ENCODE measurements around the gene PFN3. TPM values are rescaled to one million over a fixed set of nuclear protein-coding genes. Genes with fewer than 3 reads are reported as not detected.
"Not testable (repeated sequence)": the region's sequence is repeated elsewhere in the genome, so short reads cannot be mapped to it uniquely, and the experiment has no call there.

Gene PFN3
- total RNA-seq, 1 experiment from 2014 or later: not detected

DNA sequence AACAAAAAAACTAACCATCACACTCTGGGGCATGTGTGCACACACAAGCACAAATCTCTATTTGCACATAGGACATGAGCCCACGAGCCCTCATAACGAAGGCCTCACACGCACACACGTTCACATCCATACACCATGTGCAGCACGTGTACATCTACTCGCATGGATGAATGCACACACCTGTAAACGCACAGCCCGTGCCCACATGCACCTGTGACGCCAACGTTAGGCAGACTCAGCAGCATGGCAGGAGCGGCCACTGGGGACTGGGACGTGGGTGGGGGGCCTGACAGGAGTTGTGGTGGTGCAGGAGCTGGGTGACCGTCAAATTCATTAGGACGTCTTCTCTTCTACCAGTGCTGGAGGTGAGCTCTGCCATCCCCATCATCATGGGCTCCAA, 13.1 kb downstream of the PFN3 start:
- in situ Hi-C loops (cut with HindIII; ENCODE audit: low pct_unique_long_range_greater_than_20kb, low sequenced_read_pairs): no loop called here
- DNase-seq (ENCODE audit: low read depth, low spot score): no peak

DNA sequence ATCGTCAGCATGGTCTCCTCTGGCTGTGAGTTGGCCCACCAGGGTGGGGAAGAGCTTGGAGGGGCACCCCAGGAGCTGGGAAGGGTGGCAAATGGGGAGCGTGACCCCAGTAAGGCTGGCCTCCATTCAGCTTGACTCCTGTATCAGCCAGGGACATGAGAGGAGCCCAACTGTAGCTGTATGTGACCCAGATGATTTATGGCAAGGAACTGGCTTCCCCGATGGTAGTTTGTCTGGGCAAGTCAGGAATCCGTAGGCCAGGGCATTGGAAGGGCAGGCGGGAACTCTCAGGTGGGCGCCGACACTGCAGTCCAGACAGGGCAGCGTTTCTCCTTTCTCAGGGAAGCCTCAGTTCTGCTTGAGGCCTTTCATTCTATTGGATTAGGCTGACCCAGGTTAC, 13.9 kb downstream of the PFN3 start:
- no peak for DNase-seq (ENCODE audit: low read depth, low spot score)
- in situ Hi-C loops (cut with HindIII; ENCODE audit: low pct_unique_long_range_greater_than_20kb, low sequenced_read_pairs): no loop called here

DNA sequence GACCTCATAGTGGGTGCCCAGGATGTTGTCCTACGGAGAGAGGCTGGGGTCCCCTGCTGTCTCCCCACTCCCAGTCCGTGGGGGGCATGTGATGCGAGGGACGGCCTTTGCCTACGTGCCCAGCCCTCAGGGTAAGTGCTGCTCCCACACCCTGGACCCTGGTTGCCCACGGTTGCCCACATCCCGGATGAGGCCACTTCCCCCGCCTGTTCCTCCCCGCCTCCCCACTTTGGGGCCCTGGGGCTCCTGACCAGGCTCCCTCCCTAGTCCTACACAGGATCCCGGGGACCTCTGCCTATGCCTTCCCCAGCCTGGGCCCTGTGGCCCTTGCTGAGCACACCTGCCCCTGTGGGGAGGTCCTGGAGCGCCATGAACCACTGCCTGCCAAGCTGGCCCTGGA, 14.7 kb downstream of the PFN3 start:
- in situ Hi-C loops (cut with HindIII; ENCODE audit: low pct_unique_long_range_greater_than_20kb, low sequenced_read_pairs): no loop called here

DNA sequence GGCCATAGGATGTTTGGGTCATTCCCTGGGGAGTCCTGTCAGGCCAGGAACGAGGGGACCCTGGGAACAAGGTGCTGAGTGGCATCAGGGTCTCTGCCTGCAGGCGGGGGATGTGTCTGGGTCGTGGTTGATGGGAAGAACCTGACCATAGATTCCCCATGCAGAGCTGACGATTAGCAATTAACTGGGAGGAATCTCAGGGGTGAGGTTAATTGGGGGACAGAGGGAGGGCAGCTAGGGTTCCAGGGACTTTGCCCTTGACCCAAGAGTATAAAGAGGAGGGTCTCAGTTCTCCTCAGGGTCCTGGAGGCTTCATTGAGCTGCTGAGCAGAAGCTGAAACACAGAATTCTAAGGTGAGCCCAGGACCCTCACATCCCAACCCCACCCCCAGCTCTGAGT, 16.3 kb downstream of the PFN3 start, which contains the start of gene SLC34A1:
Gene SLC34A1 (plus strand): TSS at position 301 of the 400 bp plus-strand sequence. CDS start 1,308 bp downstream, outside the sequence.
- in situ Hi-C loops (cut with HindIII; ENCODE audit: low pct_unique_long_range_greater_than_20kb, low sequenced_read_pairs): no loop called here
- no peak for DNase-seq (ENCODE audit: low read depth, low spot score)

More for the DNA sequence above, 14.7 kb downstream of the PFN3 start:
- DNase-seq (ENCODE audit: low read depth, low spot score): no peak

DNA sequence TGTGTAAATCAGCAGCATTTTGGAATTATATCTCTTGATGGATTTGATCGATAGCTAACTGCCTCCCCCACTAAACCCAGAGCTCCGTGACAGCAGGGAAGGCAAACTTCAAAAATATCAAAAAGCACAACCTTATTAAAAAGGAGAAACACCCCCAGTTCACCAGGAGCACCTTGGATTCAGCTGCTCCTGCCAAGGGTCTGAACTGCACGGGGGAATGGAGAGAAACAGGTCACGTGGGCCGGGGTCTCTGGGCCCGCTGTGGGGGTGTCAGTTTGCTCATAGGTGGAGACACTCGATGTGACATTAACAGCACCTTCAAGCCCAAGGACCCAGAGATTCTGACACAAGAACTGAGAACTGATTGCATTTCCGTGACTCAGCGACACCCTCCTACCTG, 17.3 kb downstream of the PFN3 start:
- DNase-seq (ENCODE audit: low read depth, low spot score): no peak
- in situ Hi-C loops (cut with HindIII; ENCODE audit: low pct_unique_long_range_greater_than_20kb, low sequenced_read_pairs): no loop called here

DNA sequence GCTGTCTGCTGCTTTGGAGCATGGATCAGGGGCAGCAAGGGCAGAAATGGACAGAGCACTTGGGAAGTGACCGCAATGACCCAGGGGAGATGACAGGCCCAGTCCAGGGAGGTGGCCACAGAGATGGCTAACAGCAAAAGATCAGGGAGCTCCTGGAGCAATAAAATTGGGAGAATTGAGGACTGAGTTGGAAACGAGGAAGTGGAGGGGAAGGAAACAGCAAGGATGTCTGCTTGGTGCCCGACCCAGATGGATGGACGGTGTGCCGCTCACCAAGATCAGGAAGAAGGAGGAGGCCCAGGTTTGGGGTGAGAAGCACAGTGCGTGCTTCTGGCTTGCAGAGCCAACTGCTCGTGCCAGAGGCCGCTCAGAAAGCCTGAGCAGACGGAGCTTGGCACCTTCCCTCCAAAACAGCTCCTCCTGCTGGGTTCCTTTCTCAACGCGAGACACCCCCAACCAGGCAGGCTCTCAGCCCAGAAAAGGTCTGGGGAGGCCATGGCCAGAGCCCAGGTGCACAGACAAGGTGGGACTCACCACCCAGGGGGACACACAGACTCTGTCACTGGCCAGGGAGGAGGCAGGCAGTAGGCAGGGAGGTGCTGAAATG, 17.9 kb downstream of the PFN3 start:
- in situ Hi-C loops (cut with HindIII; ENCODE audit: low pct_unique_long_range_greater_than_20kb, low sequenced_read_pairs): no loop called here
- no peak for DNase-seq (ENCODE audit: low read depth, low spot score)

DNA sequence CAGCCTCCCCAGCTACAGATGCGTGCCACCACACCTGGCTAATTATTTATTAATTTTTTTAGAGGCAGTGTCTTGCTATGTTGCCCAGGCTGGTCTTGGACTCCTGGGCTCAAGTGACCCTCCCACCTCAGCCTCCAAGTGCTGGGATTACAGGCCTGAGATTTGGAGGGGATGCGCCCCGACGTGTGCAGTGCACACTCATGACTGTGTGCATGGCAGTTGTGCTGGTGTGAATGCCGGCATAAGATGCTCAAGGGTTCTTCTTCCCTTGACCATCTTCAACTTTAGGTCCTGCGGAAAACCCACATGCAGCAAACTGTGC, 19.7 kb downstream of the PFN3 start:
- DNase-seq (ENCODE audit: low read depth, low spot score): no peak
- in situ Hi-C loops (cut with HindIII; ENCODE audit: low pct_unique_long_range_greater_than_20kb, low sequenced_read_pairs): no loop called here

DNA sequence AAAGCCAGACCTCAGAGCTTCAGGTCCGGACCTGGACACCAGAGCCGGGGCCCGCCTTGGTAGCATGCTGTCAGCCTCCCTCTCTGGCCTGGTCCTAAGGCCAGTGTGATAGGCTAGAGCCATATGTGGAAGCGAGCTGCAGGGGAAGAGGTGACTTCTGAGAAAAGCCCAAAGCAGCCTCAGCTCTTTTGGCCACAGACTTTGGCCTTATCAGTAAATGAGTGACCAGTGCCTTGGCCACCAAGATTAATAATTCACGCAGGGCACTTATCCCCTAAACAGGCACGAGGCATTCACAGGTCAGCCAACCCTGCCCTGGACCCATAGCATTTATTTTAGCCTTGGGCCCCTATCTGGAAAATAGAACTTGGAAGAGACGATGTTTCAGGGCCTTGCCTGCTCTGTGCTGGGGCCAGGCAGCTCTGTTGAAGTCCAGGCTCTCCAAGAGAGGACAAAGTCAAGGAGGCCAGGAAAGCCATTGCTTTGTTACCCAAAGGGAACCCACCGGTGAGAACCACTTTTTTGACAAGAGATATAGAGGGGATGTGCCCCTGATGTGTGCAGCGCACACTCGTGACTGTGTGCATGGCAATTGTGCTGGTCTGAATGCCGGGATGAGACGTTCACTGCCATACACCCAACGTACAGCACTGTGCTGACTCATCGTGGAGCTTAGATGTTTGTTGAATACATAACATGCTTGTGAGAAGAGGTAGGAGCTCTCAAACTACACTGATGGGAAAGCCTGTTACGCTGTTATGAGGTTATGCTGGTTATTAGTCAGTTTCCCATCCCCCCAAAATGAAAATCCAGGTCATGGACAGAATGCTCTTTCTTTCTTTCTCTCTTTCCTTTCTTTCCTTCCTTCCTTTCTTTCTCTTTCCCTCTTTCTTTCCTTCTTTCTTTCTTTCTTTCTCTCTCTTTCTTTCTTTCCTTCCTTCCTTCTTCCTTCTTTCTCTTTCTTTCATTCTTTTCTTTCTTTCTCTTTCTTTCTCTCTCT, 21.3 kb downstream of the PFN3 start:
- in situ Hi-C loops (cut with HindIII; ENCODE audit: low pct_unique_long_range_greater_than_20kb, low sequenced_read_pairs): no loop called here

DNA sequence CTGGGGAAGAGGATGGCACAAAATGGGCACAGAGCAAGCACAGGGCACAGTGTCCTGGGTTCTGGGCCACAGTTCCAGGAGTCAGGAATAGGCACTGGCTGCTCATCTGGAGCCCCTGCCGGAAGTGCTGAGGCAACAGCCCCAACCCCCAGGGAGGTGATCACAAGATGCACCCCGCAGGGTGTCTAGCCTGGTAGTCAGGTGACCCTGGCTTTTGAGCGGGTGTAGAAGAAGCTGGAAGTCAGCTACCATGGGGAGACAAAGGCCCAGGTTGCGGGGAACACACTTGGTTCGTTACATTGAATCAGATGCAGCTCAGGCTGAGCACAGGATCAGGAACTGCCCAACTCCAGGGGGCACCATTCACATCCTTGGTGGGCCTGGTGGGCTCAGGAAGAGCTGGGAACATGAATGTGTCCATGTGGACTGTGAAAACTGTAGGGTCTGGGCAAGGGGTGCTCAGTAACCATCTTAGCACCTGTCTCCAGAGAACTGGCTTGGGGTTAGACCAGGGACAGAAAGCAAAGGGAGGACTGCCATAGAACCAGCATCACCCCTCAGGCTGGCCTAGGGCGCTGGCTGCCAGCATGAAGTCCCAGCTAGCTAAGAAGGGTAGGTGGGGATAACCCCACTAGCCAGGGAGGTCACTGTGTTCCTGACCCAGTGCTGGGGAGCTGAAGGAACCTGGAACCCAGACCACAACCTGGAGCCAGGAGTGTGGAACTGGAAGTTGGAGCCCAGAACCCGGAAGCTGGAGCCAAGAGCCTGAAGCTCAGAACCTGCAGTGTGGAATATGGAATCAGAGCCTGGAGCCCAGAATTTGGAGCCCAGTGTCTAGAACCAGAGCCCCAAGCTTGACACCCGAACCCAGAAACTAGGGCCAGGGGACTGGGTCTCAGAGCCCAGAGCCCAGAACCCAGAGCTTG, 22.3 kb downstream of the PFN3 start:
- in situ Hi-C loops (cut with HindIII; ENCODE audit: low pct_unique_long_range_greater_than_20kb, low sequenced_read_pairs): no loop called here
- no peak for DNase-seq (ENCODE audit: low read depth, low spot score)

More for the DNA sequence above, 21.3 kb downstream of the PFN3 start:
- no peak for DNase-seq (ENCODE audit: low read depth, low spot score)

DNA sequence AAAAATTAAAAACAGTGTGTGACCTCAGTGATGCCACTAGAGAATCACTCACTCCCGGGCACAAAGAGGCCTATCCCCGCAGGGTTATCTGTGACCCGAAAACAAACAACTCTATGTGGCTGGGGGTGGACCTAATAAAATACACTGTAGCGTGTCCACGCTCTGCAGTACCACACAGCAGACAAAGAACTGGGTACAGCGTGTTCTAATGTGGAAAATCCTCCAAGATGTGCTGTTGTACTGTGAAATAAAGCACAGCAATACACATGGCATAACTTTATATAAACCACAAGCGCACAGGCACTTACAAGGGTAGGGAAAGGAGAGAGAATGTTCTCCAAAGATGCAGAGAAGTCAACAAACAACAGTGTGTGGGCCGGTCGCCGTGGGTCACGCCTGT, 24.4 kb downstream of the PFN3 start:
- in situ Hi-C loops (cut with HindIII; ENCODE audit: low pct_unique_long_range_greater_than_20kb, low sequenced_read_pairs): no loop called here
- no peak for DNase-seq (ENCODE audit: low read depth, low spot score)

DNA sequence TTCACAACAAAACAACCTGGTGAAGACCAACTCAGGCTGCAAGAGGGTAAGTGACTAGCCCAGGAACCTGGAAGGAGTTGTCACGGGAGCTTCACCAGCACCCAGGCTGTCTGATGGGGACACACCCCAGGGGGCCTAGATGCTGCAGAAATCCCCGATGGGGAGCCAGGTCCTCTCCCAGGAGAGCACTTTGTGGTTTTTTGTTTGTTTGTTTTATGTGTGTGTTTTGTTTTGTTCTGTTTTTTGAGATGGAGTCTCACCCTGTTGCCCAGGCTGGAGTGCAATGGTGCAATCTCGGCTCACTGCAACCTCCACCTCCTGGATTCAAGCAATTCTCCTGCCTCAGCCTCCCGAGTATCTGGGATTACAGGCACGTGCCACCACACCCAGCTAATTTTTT, 24.9 kb downstream of the PFN3 start:
- DNase-seq (ENCODE audit: low read depth, low spot score); in situ Hi-C loops (cut with HindIII; ENCODE audit: low pct_unique_long_range_greater_than_20kb, low sequenced_read_pairs): not testable (repeated sequence)

DNA sequence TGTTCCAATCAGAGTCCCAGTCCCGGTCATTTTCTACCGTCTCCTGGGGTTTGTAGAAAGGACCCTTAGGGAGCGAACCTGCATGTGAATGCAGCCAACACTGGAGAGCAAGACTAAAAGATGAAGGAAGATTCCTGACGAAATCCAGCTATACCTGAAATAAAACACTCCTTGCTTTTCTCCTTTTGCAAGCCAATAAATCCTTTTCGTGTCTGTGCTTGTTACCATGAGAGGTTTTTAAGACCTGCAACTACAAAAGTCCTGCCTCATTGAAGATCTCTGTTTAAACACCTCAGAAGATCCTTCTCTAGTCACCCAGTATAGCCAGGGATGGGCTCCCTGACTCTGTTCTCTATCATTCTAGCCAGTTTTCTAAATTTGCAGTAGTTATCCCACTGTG, 26.2 kb downstream of the PFN3 start:
- in situ Hi-C loops (cut with HindIII; ENCODE audit: low pct_unique_long_range_greater_than_20kb, low sequenced_read_pairs): no loop called here
- DNase-seq (ENCODE audit: low read depth, low spot score): no peak

DNA sequence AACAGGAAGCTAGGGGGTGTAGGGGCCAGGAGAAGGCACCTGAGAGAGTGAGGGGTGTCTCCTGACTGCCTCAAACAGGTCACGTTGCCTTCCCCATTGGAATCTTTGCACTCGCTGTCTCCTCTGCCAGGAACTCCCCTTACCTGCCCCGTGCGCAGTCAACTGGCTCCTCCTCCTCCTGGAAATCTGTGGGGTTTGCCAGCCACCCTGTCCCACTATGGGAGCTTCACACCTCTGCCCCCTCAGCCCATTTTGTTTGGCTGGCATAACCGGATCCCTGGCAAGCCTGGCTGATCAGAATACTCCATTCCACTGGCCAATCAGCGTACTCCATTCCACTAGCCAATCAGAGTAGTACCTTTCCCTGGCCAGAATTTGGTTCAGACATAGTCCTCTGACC, 26.7 kb downstream of the PFN3 start:
- DNase-seq (ENCODE audit: low read depth, low spot score): no peak
- in situ Hi-C loops (cut with HindIII; ENCODE audit: low pct_unique_long_range_greater_than_20kb, low sequenced_read_pairs): no loop called here

DNA sequence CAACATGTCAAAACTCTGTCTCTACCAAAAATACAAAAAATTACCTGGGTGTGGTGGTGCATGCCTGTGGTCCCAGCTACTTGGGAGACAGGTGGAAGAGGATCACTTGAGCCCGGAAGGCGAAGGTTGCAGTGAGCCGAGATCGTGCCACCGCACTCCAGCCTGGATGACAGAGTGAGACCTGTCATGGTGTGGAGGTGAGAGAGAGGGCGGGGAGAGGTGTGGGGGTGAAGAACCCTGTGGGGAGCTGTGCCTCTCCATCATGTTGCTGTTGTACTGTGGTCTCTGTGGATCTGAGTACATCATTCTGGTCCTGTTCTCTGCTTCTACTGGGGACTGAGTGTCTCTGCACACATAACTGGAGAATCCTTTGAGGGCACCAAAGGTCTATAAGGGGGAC, 27.6 kb downstream of the PFN3 start:
- no peak for DNase-seq (ENCODE audit: low read depth, low spot score)
- in situ Hi-C loops (cut with HindIII; ENCODE audit: low pct_unique_long_range_greater_than_20kb, low sequenced_read_pairs): no loop called here

DNA sequence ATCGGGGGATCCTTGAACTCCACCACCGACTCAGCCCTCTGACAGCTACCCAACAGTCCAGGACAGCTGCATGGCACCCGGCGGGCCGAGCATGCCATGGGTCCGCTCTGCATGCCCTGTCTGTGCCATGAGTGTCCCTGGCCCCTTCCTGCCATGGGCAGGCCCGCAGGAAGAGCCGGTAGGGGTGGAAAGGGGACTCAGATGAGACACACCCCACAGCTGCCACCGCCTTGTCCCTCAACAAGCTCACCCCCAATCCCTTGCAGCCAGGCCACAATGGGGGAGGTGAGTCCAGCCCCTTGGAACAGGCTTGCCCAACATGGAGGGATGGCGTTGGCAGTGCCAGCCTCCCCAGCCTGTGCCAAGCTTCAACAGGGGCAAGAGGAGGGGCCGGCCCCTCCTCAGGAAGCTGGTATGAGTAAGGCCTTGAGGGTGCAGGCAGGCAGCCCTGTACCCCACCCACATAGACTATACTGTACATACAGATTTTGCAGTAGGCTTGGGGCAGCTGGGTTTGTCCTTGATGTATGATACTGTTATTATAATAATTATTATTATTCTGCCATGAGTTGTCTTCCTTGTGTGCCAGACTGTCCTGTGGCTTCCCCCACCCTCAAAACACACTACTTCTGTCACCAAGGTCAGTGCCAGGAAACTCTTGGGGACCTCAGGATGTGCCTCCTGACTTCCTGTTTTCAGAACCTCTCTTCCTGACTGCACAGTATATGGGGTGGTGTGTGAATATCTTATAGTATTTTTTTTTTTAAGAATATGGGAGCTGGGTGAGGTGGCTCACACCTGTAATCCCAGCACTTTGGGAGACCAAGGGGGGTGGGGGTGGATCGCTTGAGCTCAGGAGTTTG, 28.2 kb downstream of the PFN3 start:
- in situ Hi-C loops (cut with HindIII; ENCODE audit: low pct_unique_long_range_greater_than_20kb, low sequenced_read_pairs): no loop called here
- no peak for DNase-seq (ENCODE audit: low read depth, low spot score)

DNA sequence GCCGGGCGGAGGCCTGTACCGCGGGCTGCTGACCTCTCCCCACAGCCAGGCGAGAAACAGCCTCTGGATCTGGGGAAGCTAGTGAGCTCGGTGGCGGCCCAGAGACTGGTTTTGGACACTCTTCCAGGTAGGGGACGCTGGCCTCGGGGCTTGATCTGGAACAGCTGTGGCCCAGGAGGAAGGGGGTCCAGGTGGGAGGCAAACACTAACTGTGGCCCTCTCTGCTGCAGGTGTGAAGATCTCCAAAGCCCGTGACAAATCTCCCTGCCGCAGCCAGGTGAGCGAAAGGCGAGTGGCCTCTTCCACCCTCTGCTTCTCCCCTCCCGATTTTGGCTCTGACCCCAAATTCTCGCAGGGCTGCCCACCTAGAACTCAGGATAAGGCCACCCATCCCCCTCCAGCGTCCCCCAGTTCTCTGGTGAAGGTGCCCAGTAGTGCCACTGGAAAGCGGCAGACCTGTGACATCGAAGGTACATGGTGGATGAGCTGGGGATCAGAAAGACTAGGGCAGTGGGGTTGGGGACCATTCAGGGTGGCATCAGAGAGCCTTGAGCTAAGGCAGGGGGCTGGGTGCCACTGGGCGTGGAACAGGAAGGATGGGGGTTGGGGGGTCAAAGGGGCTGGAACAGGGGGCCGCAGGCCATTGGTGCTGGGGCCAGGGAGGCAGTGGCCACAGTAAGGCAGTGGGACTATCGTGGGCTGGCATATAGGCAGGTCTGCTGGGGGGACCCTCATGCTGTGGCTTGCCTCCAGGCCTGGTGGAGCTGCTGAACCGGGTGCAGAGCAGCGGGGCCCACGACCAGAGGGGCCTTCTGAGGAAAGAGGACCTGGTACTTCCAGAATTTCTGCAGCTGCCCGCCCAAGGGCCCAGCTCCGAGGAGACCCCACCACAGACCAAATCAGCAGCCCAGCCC, 29.1 kb downstream of the PFN3 start:
- no peak for DNase-seq (ENCODE audit: low read depth, low spot score)
- in situ Hi-C loops (cut with HindIII; ENCODE audit: low pct_unique_long_range_greater_than_20kb, low sequenced_read_pairs): no loop called here
